Neutrophil (primary cell): ENCODE measurements around the gene OR4E1.

ENCODE experiments used
- H3K27ac ChIP-seq: fragments of 200-600 bp; sonication (generic); 2 replicates; pipeline ENCODE4 v1.5.1; 2016; ENCODE audit warnings: mild to moderate bottlenecking, moderate library complexity
- H3K27me3 ChIP-seq: fragments of 200-600 bp; sonication (generic); 2 replicates; pipeline ENCODE4 v1.6.0; 2016; ENCODE audit warnings: mild to moderate bottlenecking
- H3K36me3 ChIP-seq: fragments of 200-600 bp; sonication (generic); 2 replicates; pipeline ENCODE4 v1.5.1; 2017
- H3K4me1 ChIP-seq, 2 experiments: fragments of 200-600 bp in 1 of 2; sonication (generic) in 1 of 2; 1 replicate in 1 of 2; 2 replicates in 1 of 2; pipeline versions ENCODE4 v1.5.1 to v1.6.1; 2013 to 2016; ENCODE audit warnings: low read depth in 1 of 2, low read length in 1 of 2, mild to moderate bottlenecking in 1 of 2, moderate library complexity in 1 of 2; ENCODE audit not compliant: control insufficient read depth in 1 of 2, insufficient read depth in 1 of 2
- H3K4me3 ChIP-seq, 2 experiments: fragments of 200-600 bp in 1 of 2; sonication (generic) in 1 of 2; 1 replicate in 1 of 2; 2 replicates in 1 of 2; pipeline ENCODE4 v1.5.1; 2013 to 2016; ENCODE audit warnings: low read depth in 1 of 2, low read length in 1 of 2, mild to moderate bottlenecking in 1 of 2, moderate library complexity in 1 of 2
- H3K9me3 ChIP-seq: fragments of 200-600 bp; sonication (generic); 2 replicates; pipeline ENCODE4 v1.5.1; 2016
- CTCF ChIP-seq: fragments of 200-600 bp; sonication (generic); IDR thresholded peaks from 2 replicates; pipeline ENCODE4 v1.5.1; 2016; ENCODE audit warnings: antibody characterized with exemption

Gene OR4E1

GRCh38 chr14:21669284-21669683, 4.3 kb downstream of the OR4E1 start:
- H3K4me1 ChIP-seq = no peaks in the 10 kb centered on the region
- H3K27ac ChIP-seq = no peak overlapping the region
- H3K36me3 ChIP-seq = no peaks in the 10 kb centered on the region
- no peak overlapping the region for H3K4me3 ChIP-seq
- no peak for TF ChIP-seq CTCF
- no peaks in the 10 kb centered on the region for H3K27me3 ChIP-seq
- no peaks in the 10 kb centered on the region for H3K9me3 ChIP-seq

- H3K4me3 ChIP-seq = no peak overlapping the region
- TF ChIP-seq CTCF = no peak
- H3K27ac ChIP-seq = no peak overlapping the region
Measured at GRCh38 chr14:21668377-21668776, 5.2 kb downstream of the OR4E1 start.

GRCh38 chr14:21656980-21657379, 16.6 kb downstream of the OR4E1 start:
- H3K27me3 ChIP-seq = peaks cover 13% of the 10 kb centered on the region
- TF ChIP-seq CTCF = no peak
- H3K4me1 ChIP-seq = no peaks in the 10 kb centered on the region
- H3K27ac ChIP-seq = no peak overlapping the region
- no peak overlapping the region for H3K4me3 ChIP-seq
- no peaks in the 10 kb centered on the region for H3K9me3 ChIP-seq
- H3K36me3 ChIP-seq = no peaks in the 10 kb centered on the region

More at GRCh38 chr14:21668377-21668776, 5.2 kb downstream of the OR4E1 start:
- Histone ChIP-seq H3K9me3 (no peaks in the 10 kb centered on the region), H3K27me3 (no peaks in the 10 kb centered on the region), H3K36me3 (no peaks in the 10 kb centered on the region), H3K4me1 (no peaks in the 10 kb centered on the region)

DNA sequence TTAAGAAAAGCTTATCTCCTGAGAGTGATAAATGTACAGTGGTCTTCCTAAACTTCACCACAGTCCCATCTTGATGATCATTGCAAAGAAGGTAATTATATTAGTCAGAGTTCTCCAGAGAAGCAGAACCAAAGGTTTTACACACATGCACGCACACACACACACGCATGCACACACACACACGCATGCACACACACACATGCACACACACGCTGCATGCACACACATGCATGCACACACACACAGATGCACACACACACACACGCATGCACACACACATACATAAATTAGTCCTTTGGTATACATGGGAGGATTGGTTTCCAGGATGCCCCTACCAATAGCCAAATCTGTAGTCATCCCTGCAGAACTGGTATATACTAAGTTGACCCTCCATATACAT, 19.4 kb downstream of the OR4E1 start:
- Histone ChIP-seq H3K4me1 (no peaks in the 10 kb centered on the region), H3K36me3 (no peaks in the 10 kb centered on the region), H3K9me3 (no peaks in the 10 kb centered on the region), H3K4me3 (no peak overlapping the region), H3K27me3 (peaks cover 13% of the 10 kb centered on the region), H3K27ac (no peak overlapping the region)
- no peak for TF ChIP-seq CTCF

- no peaks in the 10 kb centered on the region for H3K4me1 ChIP-seq
- H3K27me3 ChIP-seq = peaks cover 5% of the 10 kb centered on the region
- H3K27ac ChIP-seq = no peak within 1 kb of the TSS
- no peak for TF ChIP-seq CTCF
- no peaks in the 10 kb centered on the region for H3K9me3 ChIP-seq
- no peaks in the 10 kb centered on the region for H3K36me3 ChIP-seq
- no peak within 1 kb of the TSS for H3K4me3 ChIP-seq
Measured at GRCh38 chr14:21653331-21653885, 20.2 kb downstream of the OR4E1 start, which contains the start of gene OR4E2. OR4E2 (plus strand) TSS chr14:21653835; CDS start chr14:21665083, 11,248 bp downstream.
